ENCODE data around the gene FOCAD.

FOCAD gene

DNA sequence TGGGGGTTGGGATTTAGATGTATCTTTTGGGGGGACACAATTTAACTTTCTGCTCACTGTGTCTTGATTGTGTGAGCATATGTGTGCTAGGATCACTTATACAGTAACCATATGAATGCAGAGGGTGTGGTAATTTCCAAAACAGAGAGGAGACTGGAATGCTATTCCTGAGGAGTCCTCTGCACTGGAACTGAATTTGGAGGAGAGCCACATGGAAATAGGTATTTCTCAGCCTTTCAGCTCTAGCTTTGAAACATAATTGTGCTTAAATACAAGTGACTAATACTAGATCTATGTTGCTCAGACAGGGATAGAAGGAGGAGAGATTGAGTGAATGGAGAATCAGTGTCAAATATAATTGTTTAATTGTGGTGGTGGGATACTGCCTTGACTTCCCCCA is 45.5 kb downstream of the FOCAD start:
- H3K4me3 ChIP-seq (ENCODE audit: low read depth, low read length), result no peak overlapping the region
- no peak for DNase-seq (ENCODE audit: low read depth)
- TF ChIP-seq CTCF (IDR thresholded peaks at IDR 0.05; ENCODE audit: low read depth, low read length, missing control alignments), result no peak

DNA sequence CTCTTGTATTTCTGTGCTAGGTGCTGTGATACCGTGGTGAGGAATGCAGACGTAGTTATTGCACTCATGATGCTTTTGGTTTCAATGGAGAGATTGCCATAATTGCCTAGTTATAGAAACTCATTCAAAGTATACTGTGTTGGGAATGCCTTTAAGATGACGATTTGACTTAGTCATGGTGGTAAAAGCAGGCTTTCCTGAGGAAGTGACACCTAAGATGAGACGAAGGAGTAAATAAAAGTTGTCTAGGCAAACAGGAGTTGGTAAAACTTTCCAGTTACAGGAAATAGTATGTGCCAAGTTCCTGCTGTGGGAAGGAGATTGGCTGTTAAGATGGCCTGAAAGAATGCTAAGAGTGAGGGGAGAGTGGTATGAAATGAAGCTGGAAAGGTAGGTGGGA is 48.1 kb downstream of the FOCAD start:
- H3K4me3 ChIP-seq (ENCODE audit: low read depth, low read length), result no peak overlapping the region
- no peak for TF ChIP-seq CTCF (IDR thresholded peaks at IDR 0.05; ENCODE audit: low read depth, low read length, missing control alignments)
- DNase-seq (ENCODE audit: low read depth), result no peak

DNA sequence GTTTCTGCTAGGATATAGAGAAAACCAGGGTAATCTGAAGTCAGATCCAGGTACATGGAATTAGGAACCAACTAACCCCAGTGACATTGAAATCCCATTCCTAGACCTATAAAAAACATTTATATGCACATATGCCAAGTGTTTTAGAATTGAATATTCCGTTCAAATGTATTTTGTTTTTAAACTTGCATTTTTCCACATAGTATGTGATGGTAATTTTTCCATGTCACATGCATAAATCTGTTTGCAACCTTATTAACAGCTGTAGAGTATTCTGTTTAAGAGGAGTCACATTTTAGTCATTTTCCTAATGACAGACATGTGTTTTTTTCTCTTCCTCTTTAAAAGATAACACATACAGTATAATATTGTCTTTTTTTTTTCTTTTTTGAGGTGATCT is 50.2 kb downstream of the FOCAD start:
- no peak overlapping the region for H3K4me3 ChIP-seq (ENCODE audit: low read depth, low read length)
- no peak for DNase-seq (ENCODE audit: low read depth)
- TF ChIP-seq CTCF (IDR thresholded peaks at IDR 0.05; ENCODE audit: low read depth, low read length, missing control alignments), result no peak

GRCh38 chr9:20740304-20740703 is 56.2 kb downstream of the FOCAD start:
- no peak for DNase-seq (ENCODE audit: low read depth)
- no peak overlapping the region for H3K4me3 ChIP-seq (ENCODE audit: low read depth, low read length)
- TF ChIP-seq CTCF (IDR thresholded peaks at IDR 0.05; ENCODE audit: low read depth, low read length, missing control alignments), result no peak

- TF ChIP-seq CTCF (IDR thresholded peaks at IDR 0.05; ENCODE audit: low read depth, low read length, missing control alignments), result no peak
- DNase-seq (ENCODE audit: low read depth), result no peak
- H3K4me3 ChIP-seq (ENCODE audit: low read depth, low read length), result no peak overlapping the region
Observed at GRCh38 chr9:20740929-20741582, 57.0 kb downstream of the FOCAD start.

GRCh38 chr9:20742833-20743232 is 58.8 kb downstream of the FOCAD start:
- DNase-seq (ENCODE audit: low read depth), result no peak
- H3K4me3 ChIP-seq (ENCODE audit: low read depth, low read length), result no peak overlapping the region
- TF ChIP-seq CTCF (IDR thresholded peaks at IDR 0.05; ENCODE audit: low read depth, low read length, missing control alignments), result no peak

GRCh38 chr9:20744036-20744630 is 60.1 kb downstream of the FOCAD start:
- H3K4me3 ChIP-seq (ENCODE audit: low read depth, low read length), result no peak overlapping the region
- DNase-seq (ENCODE audit: low read depth), result no peak
- no peak for TF ChIP-seq CTCF (IDR thresholded peaks at IDR 0.05; ENCODE audit: low read depth, low read length, missing control alignments)

Data from GM12864 (cell line).